AG10803 (cell line): ENCODE data around the gene USP47.
A peak's percentile ranks its signal among the peaks of the same experiment; 100 is the strongest.

Experiments
- DNase-seq: peaks from one replicate; pipeline ENCODE4 v3.0.0; 2010; ENCODE audit warnings: low read depth
- H3K4me3 ChIP-seq: 2 replicates; pipeline ENCODE4 v1.5.1; 2011; ENCODE audit warnings: mild to moderate bottlenecking, low read length, control low read depth
- TF ChIP-seq, protein P1 (sequence below): conservative IDR thresholded peaks from 2 replicates; pipeline ENCODE4 v1.5.1; 2011; ENCODE audit warnings: mild to moderate bottlenecking, low read length, control low read depth, inconsistent platforms

The USP47 gene

DNA sequence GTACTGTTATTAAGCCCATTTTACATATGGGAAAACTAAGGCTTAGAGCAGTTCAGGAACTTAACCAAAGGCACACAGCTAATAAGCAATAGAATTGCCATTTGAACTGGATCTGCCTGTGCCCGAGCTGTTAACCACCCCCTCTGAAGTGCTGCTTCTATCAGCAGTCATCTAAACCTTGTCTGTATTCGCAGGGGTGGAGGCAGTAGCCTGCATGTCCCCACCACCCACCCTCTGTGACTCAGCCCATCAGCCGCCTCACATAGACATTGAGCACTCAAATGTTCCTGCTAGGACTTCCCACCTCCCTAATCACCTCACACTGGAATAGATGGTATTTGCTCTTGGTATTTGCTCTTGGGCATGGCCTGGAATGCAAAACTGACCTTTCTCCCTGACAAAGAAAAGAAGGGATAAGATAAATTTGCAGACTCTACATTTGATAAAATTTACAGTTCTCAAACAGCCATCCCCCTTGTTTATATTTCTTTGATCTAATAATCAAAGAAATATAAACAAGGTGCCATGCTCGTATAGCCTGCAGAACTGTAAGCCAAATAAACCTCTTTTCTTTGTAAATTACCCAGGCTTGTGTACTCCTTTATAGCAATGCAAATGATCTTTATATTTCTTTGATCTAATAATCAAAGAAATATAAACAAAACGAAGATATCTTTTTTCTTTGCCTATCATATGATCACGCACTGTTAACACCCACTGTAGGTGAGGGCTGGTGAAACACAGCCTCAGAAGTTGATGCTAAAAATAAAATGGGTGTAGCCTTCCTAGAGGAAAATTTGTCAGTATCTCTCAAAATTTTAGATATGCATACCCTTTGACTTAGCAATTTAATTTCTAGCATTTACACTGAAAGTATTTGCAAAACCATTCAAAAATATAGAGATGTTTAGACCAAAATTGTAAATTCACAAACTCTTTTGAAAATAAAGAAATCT, 150.8 kb downstream of the USP47 start:
- H3K4me3 ChIP-seq, result no peak overlapping the region
- TF ChIP-seq, protein P1, sequence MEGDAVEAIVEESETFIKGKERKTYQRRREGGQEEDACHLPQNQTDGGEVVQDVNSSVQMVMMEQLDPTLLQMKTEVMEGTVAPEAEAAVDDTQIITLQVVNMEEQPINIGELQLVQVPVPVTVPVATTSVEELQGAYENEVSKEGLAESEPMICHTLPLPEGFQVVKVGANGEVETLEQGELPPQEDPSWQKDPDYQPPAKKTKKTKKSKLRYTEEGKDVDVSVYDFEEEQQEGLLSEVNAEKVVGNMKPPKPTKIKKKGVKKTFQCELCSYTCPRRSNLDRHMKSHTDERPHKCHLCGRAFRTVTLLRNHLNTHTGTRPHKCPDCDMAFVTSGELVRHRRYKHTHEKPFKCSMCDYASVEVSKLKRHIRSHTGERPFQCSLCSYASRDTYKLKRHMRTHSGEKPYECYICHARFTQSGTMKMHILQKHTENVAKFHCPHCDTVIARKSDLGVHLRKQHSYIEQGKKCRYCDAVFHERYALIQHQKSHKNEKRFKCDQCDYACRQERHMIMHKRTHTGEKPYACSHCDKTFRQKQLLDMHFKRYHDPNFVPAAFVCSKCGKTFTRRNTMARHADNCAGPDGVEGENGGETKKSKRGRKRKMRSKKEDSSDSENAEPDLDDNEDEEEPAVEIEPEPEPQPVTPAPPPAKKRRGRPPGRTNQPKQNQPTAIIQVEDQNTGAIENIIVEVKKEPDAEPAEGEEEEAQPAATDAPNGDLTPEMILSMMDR, result no peak
- peak; percentile 24 for DNase-seq

DNA sequence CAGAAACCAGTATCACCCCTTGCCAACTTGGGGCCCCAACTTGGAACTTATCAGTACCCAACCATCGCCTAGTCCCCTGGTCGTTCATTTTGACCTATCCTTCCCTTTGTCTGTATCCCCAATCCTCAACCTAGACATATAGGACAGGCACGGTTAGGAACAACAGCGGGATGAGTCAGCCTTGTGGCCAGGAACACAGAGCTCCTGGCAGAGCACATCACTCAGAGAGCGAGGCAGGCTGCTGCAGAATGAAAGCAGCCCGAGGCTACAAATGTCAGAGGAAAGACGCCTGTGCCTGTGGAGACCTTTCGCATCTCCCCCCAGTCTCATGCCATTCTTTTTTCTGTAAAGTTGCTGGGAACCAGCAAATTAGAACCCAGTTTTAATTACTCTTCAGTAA, 152.1 kb downstream of the USP47 start:
- DNase-seq, result peak; percentile 77
- H3K4me3 ChIP-seq, result no peak overlapping the region

DNA sequence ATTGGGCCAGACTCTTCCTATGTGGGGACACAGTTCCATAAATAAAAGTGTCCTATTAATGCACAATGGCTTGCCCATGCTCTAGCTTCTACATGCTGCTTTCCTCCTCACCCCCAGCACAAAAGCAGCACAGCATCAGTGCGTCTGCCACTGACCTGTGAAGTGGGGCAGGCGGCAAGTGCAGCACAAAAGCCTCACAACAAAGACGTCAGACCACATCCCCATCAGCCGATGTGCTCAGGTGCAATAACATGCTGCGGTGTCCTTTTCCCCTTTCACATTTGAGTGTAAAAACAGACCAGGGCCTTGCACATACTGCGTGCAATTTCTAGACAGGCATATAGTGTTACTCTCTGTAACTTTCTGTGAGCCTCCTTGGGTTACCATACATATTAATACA, 153.8 kb downstream of the USP47 start:
- DNase-seq, result no peak
- H3K4me3 ChIP-seq, result no peak overlapping the region
- TF ChIP-seq, protein P1, result no peak

More for the DNA sequence above, 152.1 kb downstream of the USP47 start:
- TF ChIP-seq, protein P1, result no peak

DNA sequence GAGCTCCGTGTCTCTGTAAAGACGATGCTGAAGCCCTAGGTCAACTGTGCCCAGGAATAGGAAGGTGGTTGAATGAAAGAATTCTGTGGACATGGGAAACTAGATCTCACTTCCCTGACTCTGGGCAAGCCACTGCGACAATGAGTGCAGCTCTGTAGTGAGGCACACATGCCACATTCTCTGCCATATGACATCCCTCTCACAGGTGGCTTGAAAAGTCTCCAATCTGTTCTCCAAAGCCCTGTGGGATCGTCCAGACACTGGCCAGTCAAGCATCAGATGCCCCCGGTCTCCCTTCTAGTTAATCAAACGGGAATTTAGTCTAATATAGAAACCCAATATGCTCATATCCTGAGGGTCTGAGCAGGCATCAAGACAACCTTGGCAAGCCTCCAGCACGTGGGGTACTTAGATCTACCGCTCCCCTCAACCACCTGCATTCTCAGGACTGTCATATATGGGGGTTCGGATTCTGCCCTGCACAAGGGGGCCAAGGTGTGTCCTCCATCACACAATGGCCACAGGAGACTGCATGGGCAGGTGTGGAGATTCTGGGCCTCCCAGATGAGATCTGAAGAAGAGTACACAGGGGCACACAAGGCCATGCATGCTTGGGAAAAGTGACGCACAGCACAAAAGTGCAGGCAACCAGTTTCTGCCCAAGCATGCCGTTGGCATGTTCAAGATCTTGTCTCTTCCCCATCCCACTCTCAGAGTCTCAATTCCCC, 154.7 kb downstream of the USP47 start:
- TF ChIP-seq, protein P1, result no peak
- DNase-seq, result no peak
- H3K4me3 ChIP-seq, result no peak overlapping the region

DNA sequence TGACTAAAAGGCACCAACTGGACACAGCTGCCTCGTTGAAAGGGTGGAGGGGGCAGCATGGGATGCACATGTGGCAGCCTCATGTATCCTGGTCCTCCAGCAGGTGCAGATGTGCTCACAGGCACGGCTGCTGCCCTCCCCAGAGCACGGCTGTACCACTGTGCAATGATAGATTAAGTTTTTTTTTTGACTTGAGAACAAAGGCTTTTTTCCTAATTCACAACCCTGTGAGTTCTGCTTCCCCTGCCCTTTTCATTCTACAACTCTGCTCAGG, 155.2 kb downstream of the USP47 start:
- DNase-seq, result no peak
- H3K4me3 ChIP-seq, result no peak overlapping the region
- TF ChIP-seq, protein P1, result no peak

DNA sequence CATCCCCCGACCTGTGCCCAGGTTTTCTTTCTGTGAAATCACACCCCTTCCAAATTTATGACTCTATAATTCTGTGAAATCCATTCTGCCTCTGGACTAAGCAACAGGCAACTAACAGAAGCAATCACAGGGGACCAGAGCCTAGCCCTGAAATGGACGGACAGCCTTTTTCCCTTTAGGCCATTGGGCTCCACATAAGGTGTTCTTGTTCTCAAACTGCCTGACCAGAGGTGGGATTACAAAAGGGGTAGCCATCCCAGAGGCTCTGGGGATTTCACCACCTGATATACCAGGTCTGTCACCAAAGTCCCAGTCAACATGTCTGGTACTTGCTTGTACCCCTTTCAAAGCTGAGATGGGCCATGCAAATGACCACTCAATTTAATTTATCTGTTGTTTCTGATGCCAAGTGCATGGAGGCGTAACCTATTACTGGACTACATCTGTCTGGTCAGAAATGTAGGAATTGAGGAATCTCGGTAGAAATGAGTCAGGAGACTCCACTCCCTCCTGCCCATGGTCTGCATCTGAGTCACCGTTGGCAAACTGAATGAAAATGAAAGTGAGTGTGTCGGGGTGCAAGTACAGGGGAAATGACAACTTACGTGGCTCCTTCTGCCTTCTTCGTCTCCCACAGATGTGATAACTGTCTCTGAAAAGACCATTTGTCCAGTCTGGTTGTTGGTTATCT, 156.5 kb downstream of the USP47 start:
- TF ChIP-seq, protein P1, result no peak
- peak overlapping the region; percentile 49 for H3K4me3 ChIP-seq
- DNase-seq, result peak; percentile 88
